Mesendoderm (in vitro differentiated cells): ENCODE results near the gene RECQL5.
A peak's percentile ranks its signal among the peaks of the same experiment; 100 is the strongest.

Experiments used
- DNase-seq: peaks from one replicate; pipeline ENCODE4 v3.0.0; 2013
- H2AK5ac ChIP-seq: 2 replicates; pipeline ENCODE4 v1.6.1; 2013; ENCODE audit warnings: low read length, inconsistent platforms
- H2BK120ac ChIP-seq: 2 replicates; pipeline ENCODE4 v1.6.1; 2013; ENCODE audit warnings: low read depth, mild to moderate bottlenecking, low read length, moderate library complexity, mixed read lengths
- H2BK15ac ChIP-seq: replicated peaks from 2 replicates; pipeline ENCODE4 v1.6.1; 2013; ENCODE audit warnings: low read depth, mild to moderate bottlenecking, moderate library complexity
- H2BK5ac ChIP-seq: 2 replicates; pipeline ENCODE4 v1.6.1; 2013; ENCODE audit warnings: low read length, inconsistent platforms
- H3K18ac ChIP-seq: 2 replicates; pipeline ENCODE4 v1.6.1; 2013; ENCODE audit warnings: mild to moderate bottlenecking, low read length, mixed read lengths
- H3K23ac ChIP-seq: one replicate; pipeline ENCODE4 v1.6.1; 2013; ENCODE audit warnings: low read length
- H3K27ac ChIP-seq: 2 replicates; pipeline ENCODE4 v1.5.1; 2013; ENCODE audit warnings: low read depth, mild to moderate bottlenecking, inconsistent platforms, low read length, moderate library complexity
- H3K27me3 ChIP-seq: 2 replicates; pipeline ENCODE4 v1.6.1; 2013; ENCODE audit warnings: low read length, control low read depth, mild to moderate bottlenecking, inconsistent platforms; ENCODE audit not compliant: insufficient read depth, poor library complexity
- H3K36me3 ChIP-seq: 2 replicates; pipeline ENCODE4 v1.6.1; 2013; ENCODE audit warnings: low read length, inconsistent platforms; ENCODE audit not compliant: control insufficient read depth, insufficient read depth
- H3K4ac ChIP-seq: one replicate; pipeline ENCODE4 v1.6.1; 2013; ENCODE audit warnings: low read depth, mild to moderate bottlenecking, low read length, moderate library complexity
- H3K4me1 ChIP-seq: 2 replicates; pipeline ENCODE4 v1.6.1; 2013; ENCODE audit warnings: low read depth, low read length, inconsistent platforms; ENCODE audit not compliant: control insufficient read depth
- H3K4me2 ChIP-seq: 2 replicates; pipeline ENCODE4 v1.6.1; 2013; ENCODE audit warnings: low read length
- H3K4me3 ChIP-seq: 2 replicates; pipeline ENCODE4 v1.5.1; 2013; ENCODE audit warnings: mild to moderate bottlenecking, low read length
- H3K56ac ChIP-seq: one replicate; pipeline ENCODE4 v1.6.1; 2013; ENCODE audit warnings: low read length
- H3K79me1 ChIP-seq: 2 replicates; pipeline ENCODE4 v1.6.1; 2013; ENCODE audit warnings: low read length, inconsistent platforms
- H3K79me2 ChIP-seq: 2 replicates; pipeline ENCODE4 v1.6.1; 2013; ENCODE audit warnings: mild to moderate bottlenecking, low read length; ENCODE audit not compliant: control insufficient read depth, insufficient read depth
- H3K9ac ChIP-seq: 2 replicates; pipeline ENCODE4 v1.6.1; 2013; ENCODE audit warnings: low read length, inconsistent platforms
- H4K5ac ChIP-seq: one replicate; pipeline ENCODE4 v1.6.1; 2013; ENCODE audit warnings: low read length
- H4K8ac ChIP-seq: one replicate; pipeline ENCODE4 v1.6.1; 2013; ENCODE audit warnings: low read depth, mild to moderate bottlenecking, control low read depth, low read length, moderate library complexity
- WGBS: extraction: QIAGEN DNeasy Blood & Tissue Kit; methylation state at CpG from one replicate; pipeline ENCODE4 v1.1.7; 2013; ENCODE audit warnings: low lambda C conversion rate, missing lambda C conversion rate; ENCODE audit not compliant: insufficient coverage; ENCODE audit errors: extremely low coverage; 5-methylcytosine and 5-hydroxymethylcytosine counted together

RECQL5 gene

DNA sequence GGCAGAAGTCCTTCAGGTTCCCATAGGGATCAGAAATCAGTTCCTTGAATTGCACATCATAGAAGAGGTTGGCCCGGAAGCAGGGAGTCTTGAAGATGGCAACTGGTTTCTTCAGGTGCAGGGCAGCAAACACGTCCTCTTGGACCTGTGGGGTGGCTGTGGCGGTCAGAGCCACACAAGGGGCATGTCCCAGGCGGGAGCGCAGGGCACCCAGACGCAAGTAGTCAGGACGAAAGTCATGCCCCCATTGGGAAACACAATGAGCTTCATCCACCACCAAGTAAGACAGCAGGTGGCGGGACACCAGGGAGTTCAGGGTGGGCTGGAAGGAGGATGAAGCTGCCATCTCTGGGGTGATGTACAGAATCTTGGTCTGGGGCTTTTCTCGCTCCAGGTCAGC is 4.4 kb downstream of the RECQL5 start:
- Histone ChIP-seq H3K9ac (no peak overlapping the region), H3K4me2 (no peak overlapping the region), H4K5ac (no peak overlapping the region), H3K56ac (no peak overlapping the region), H3K27me3 (no peaks in the 10 kb centered on the region), H2BK120ac (no peak overlapping the region), H3K79me2 (peaks cover 3% of the 10 kb centered on the region), H3K23ac (no peak overlapping the region), H2BK15ac (no peak overlapping the region), H3K79me1 (no peaks in the 10 kb centered on the region), H3K27ac (no peak overlapping the region), H2BK5ac (no peak overlapping the region), H2AK5ac (no peak overlapping the region), H3K4me1 (no peaks in the 10 kb centered on the region), H3K4me3 (no peak overlapping the region), H3K4ac (no peak overlapping the region), H3K18ac (no peak overlapping the region), H3K36me3 (peaks cover 2% of the 10 kb centered on the region), H4K8ac (no peak overlapping the region)
- DNase-seq, result no peak
- no CpG with 5 or more reads among the region's 9 CpGs for WGBS

DNA sequence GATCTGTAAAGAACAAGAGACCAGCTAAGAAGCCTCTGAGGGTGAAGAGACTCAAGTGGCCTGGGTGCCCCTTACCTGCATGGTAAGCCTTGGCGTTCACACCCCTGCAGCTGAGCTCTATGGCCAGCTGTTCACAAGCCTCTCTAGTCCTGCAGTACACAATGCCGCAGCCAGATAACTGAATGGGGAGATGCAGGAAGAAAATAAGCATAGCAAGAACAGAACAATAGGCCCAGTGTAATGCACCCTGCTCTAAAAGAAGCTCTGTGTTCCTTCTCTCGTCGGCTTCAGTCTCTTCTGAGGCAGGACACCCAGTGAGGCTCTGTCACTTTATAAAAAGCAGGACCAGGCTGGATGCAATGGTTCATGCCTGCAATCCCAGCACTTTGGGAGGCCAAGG is 5.4 kb downstream of the RECQL5 start:
- H4K8ac ChIP-seq, result no peak overlapping the region
- no peaks in the 10 kb centered on the region for H3K4me1 ChIP-seq
- H3K36me3 ChIP-seq, result peaks cover 2% of the 10 kb centered on the region
- H3K79me1 ChIP-seq, result no peaks in the 10 kb centered on the region
- no peak overlapping the region for H3K4me3 ChIP-seq
- H3K56ac ChIP-seq, result no peak overlapping the region
- no peak overlapping the region for H3K27ac ChIP-seq
- no peaks in the 10 kb centered on the region for H3K79me2 ChIP-seq
- no peak for DNase-seq
- H2BK120ac ChIP-seq, result no peak overlapping the region
- H3K23ac ChIP-seq, result no peak overlapping the region
- no peak overlapping the region for H2BK15ac ChIP-seq
- no peaks in the 10 kb centered on the region for H3K27me3 ChIP-seq
- no peak overlapping the region for H3K4ac ChIP-seq
- H3K9ac ChIP-seq, result no peak overlapping the region
- H4K5ac ChIP-seq, result no peak overlapping the region
- H3K18ac ChIP-seq, result no peak overlapping the region
- H3K4me2 ChIP-seq, result no peak overlapping the region
- no peak overlapping the region for H2AK5ac ChIP-seq
- WGBS, result no CpG with 5 or more reads among the region's 4 CpGs
- H2BK5ac ChIP-seq, result no peak overlapping the region

DNA sequence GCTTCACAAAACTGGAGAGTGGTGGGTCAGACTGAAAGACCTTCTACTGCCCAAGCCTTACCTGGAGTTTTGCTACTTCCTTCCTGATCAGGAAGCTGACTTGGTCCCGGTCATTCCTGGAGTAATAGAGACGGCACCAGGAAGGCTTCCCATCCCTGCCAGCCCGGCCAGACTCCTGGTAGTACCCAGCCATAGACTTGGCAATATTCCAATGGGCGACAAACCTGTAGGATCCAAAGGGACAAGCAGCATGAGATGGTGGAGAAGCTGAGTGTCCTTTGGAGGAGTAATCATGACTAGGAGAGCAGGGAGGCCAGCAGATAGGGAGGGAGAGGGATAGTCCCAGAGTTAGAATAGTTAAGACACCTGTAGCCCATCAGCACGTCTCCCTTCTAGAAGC is 8.7 kb downstream of the RECQL5 start:
- H3K27me3 ChIP-seq, result no peaks in the 10 kb centered on the region
- H2BK120ac ChIP-seq, result no peak overlapping the region
- no peak overlapping the region for H3K23ac ChIP-seq
- H3K56ac ChIP-seq, result no peak overlapping the region
- no peak overlapping the region for H3K4me3 ChIP-seq
- no peak overlapping the region for H4K8ac ChIP-seq
- no peak overlapping the region for H2BK15ac ChIP-seq
- H3K27ac ChIP-seq, result no peak overlapping the region
- H3K4me1 ChIP-seq, result no peaks in the 10 kb centered on the region
- no CpG with 5 or more reads among the region's 5 CpGs for WGBS
- H4K5ac ChIP-seq, result no peak overlapping the region
- no peaks in the 10 kb centered on the region for H3K79me2 ChIP-seq
- H3K79me1 ChIP-seq, result no peaks in the 10 kb centered on the region
- no peak overlapping the region for H2BK5ac ChIP-seq
- H2AK5ac ChIP-seq, result no peak overlapping the region
- H3K36me3 ChIP-seq, result peaks cover 2% of the 10 kb centered on the region
- no peak for DNase-seq
- no peak overlapping the region for H3K18ac ChIP-seq
- no peak overlapping the region for H3K4ac ChIP-seq
- H3K4me2 ChIP-seq, result no peak overlapping the region
- H3K9ac ChIP-seq, result no peak overlapping the region

DNA sequence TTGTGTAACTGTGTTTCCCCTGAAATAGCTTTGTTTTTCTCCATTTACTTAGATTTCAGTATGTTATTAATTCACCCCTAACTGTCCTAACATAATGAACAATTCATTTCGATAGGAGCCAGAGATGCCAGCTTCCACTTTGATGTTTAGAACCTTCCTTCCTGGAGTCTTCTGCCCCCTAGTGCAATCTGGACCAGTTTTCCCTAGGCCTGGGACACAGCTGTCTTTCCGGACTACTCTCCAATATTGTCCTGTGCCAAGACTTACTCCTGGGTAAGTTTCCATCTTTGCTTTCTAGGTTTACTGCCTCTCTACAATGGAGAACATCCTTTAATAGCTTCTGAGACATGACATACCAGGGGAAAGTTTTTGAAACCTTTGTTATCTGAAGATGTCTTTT is 12.8 kb downstream of the RECQL5 start:
- Histone ChIP-seq H3K4me2 (no peak overlapping the region), H2BK5ac (no peak overlapping the region), H2AK5ac (no peak overlapping the region), H3K27me3 (no peaks in the 10 kb centered on the region), H3K79me2 (no peaks in the 10 kb centered on the region), H4K5ac (no peak overlapping the region), H3K79me1 (no peaks in the 10 kb centered on the region), H3K4me3 (no peak overlapping the region), H2BK120ac (no peak overlapping the region), H3K4me1 (no peaks in the 10 kb centered on the region), H3K36me3 (no peaks in the 10 kb centered on the region), H3K27ac (no peak overlapping the region), H3K4ac (no peak overlapping the region), H3K23ac (no peak overlapping the region), H3K18ac (no peak overlapping the region), H4K8ac (no peak overlapping the region), H2BK15ac (no peak overlapping the region), H3K9ac (no peak overlapping the region), H3K56ac (no peak overlapping the region)
- DNase-seq, result no peak
- no CpG with 5 or more reads among the region's 2 CpGs for WGBS

DNA sequence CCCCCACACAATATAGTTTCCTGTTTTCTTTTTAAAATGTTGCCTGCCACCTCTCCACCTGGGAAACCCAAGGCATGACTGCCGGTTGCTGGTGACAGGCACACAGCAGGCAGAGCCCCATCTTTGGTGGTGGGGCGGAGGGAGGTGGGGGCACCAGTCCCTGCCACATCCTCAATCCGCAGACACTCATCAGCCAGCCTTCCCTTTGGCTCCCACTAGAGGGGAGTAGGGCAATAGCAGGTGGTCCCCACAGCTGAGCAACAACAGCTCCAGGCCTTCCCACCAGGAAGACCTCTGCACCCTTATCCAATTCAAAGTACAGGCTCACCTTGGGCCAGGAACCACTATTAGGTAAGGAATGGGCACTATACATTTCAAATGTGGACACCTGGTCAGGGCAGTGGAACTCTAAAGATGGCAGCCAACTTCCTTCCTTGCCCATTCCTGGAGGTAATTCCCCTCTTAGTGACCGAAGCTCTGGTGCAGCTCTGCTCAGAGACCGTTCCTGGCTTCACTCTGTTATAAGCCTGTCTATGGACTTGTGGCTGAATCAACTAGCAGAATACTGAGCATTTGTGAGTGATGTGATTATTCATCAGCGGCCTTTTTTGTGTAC is 13.9 kb downstream of the RECQL5 start:
- Histone ChIP-seq H3K27ac (no peak overlapping the region), H4K5ac (no peak overlapping the region), H3K56ac (no peak overlapping the region), H4K8ac (no peak overlapping the region), H3K18ac (no peak overlapping the region), H2AK5ac (no peak overlapping the region), H3K4me1 (no peaks in the 10 kb centered on the region), H3K4me3 (no peak overlapping the region), H2BK5ac (no peak overlapping the region), H3K79me1 (no peaks in the 10 kb centered on the region), H3K23ac (no peak overlapping the region), H3K27me3 (no peaks in the 10 kb centered on the region), H3K4me2 (no peak overlapping the region), H2BK120ac (no peak overlapping the region), H2BK15ac (no peak overlapping the region), H3K36me3 (no peaks in the 10 kb centered on the region), H3K79me2 (no peaks in the 10 kb centered on the region), H3K4ac (no peak overlapping the region), H3K9ac (no peak overlapping the region)
- no CpG with 5 or more reads among the region's 6 CpGs for WGBS
- DNase-seq, result peak; percentile 78

DNA sequence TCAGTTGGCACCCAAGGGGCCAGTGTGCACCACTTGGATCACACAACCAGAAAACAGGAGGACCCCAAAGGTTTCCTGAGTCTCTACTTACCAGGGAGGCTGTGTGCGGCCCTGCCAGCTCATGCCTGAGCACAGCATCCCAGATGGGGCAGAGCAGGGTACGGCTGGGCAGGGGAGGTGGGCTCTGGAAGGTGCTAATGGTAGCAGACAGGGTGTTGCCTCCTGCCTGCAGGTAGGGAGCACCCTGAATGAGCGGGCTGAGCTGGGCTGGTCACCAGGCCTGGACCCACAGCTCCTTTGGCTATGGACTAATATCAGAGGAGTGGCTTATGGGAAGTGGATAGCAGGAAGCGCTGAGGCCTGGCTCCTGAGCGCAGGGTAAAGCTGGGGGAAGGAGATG is 14.6 kb downstream of the RECQL5 start:
- Histone ChIP-seq H3K27ac (no peak overlapping the region), H3K4ac (no peak overlapping the region), H2BK5ac (no peak overlapping the region), H3K4me3 (no peak overlapping the region), H3K23ac (no peak overlapping the region), H2BK15ac (no peak overlapping the region), H2BK120ac (no peak overlapping the region), H3K9ac (no peak overlapping the region), H3K79me2 (no peaks in the 10 kb centered on the region), H3K4me1 (no peaks in the 10 kb centered on the region), H3K56ac (no peak overlapping the region), H3K4me2 (no peak overlapping the region), H3K27me3 (no peaks in the 10 kb centered on the region), H3K79me1 (no peaks in the 10 kb centered on the region), H3K36me3 (no peaks in the 10 kb centered on the region), H4K8ac (no peak overlapping the region), H3K18ac (no peak overlapping the region), H2AK5ac (no peak overlapping the region), H4K5ac (no peak overlapping the region)
- DNase-seq, result no peak
- WGBS, result no CpG with 5 or more reads among the region's 5 CpGs
